Measurements from ENCODE around the gene RALGPS1.

- TF ChIP-seq, protein P1, sequence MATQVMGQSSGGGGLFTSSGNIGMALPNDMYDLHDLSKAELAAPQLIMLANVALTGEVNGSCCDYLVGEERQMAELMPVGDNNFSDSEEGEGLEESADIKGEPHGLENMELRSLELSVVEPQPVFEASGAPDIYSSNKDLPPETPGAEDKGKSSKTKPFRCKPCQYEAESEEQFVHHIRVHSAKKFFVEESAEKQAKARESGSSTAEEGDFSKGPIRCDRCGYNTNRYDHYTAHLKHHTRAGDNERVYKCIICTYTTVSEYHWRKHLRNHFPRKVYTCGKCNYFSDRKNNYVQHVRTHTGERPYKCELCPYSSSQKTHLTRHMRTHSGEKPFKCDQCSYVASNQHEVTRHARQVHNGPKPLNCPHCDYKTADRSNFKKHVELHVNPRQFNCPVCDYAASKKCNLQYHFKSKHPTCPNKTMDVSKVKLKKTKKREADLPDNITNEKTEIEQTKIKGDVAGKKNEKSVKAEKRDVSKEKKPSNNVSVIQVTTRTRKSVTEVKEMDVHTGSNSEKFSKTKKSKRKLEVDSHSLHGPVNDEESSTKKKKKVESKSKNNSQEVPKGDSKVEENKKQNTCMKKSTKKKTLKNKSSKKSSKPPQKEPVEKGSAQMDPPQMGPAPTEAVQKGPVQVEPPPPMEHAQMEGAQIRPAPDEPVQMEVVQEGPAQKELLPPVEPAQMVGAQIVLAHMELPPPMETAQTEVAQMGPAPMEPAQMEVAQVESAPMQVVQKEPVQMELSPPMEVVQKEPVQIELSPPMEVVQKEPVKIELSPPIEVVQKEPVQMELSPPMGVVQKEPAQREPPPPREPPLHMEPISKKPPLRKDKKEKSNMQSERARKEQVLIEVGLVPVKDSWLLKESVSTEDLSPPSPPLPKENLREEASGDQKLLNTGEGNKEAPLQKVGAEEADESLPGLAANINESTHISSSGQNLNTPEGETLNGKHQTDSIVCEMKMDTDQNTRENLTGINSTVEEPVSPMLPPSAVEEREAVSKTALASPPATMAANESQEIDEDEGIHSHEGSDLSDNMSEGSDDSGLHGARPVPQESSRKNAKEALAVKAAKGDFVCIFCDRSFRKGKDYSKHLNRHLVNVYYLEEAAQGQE (IDR thresholded peaks at IDR 0.05; ENCODE audit: insufficient replicate concordance, low read depth): no peak
- TF ChIP-seq, protein P2, sequence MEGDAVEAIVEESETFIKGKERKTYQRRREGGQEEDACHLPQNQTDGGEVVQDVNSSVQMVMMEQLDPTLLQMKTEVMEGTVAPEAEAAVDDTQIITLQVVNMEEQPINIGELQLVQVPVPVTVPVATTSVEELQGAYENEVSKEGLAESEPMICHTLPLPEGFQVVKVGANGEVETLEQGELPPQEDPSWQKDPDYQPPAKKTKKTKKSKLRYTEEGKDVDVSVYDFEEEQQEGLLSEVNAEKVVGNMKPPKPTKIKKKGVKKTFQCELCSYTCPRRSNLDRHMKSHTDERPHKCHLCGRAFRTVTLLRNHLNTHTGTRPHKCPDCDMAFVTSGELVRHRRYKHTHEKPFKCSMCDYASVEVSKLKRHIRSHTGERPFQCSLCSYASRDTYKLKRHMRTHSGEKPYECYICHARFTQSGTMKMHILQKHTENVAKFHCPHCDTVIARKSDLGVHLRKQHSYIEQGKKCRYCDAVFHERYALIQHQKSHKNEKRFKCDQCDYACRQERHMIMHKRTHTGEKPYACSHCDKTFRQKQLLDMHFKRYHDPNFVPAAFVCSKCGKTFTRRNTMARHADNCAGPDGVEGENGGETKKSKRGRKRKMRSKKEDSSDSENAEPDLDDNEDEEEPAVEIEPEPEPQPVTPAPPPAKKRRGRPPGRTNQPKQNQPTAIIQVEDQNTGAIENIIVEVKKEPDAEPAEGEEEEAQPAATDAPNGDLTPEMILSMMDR (IDR thresholded peaks at IDR 0.05; ENCODE audit: insufficient read depth, low read length): no peak
- TF ChIP-seq POLR2AphosphoS5 (IDR thresholded peaks at IDR 0.05; ENCODE audit: low read depth) (no peak), GABPA (IDR thresholded peaks at IDR 0.05; ENCODE audit: low read depth) (no peak), SPI1 (IDR thresholded peaks at IDR 0.05; ENCODE audit: borderline replicate concordance, low read depth) (no peak)
Observed at GRCh38 chr9:127102788-127103187, 188.2 kb downstream of the RALGPS1 start.
